ENCODE measurements around the gene ZC3H12A. TPM values are rescaled to one million over a fixed set of nuclear protein-coding genes. Genes with fewer than 3 reads are reported as not detected.
"Not testable (repeated sequence)": the region's sequence is repeated elsewhere in the genome, so short reads cannot be mapped to it uniquely, and the experiment has no call there.

The ZC3H12A gene
- total RNA-seq, 1 donor from 2014 or later: 18.1 TPM

DNA sequence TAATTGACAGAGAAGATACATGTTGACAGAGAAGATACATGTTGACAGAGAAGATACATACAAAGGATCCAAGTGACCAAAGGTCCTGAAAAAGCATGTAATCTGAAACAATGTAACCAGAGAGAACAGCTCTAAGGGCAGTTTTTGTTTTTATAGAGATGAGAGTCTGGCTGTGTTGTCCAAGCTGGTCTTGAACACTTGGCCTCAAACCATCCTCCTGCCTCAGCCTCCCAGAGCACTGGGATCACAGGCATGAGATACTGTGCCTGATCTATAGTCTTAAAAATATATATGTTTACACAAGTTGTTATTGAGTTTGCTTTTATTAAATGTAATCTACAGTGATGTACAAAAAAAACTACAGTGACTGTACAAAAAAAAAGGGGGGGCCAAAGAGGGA, 27.7 kb downstream of the ZC3H12A start:
- DNase-seq: no peak

DNA sequence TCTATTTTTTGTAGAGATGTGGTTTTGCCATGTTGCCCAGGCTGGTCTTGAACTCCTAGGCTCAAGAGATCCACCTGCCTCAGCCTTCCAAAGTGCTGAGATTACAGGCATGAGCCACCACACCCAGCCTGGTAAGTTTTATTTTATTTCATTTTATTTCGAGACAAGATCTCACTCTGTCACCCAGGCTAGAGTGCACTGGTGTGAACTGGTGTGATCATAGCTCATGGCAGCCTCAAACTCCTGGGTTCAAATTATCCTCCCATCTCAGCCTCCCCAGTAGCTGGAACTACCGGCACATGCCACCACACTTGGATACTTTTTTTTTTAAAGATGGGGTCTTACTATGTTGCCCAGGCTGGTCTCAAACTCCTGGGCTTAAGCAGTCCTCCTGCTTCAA, 28.4 kb downstream of the ZC3H12A start:
- not testable (repeated sequence) for DNase-seq

DNA sequence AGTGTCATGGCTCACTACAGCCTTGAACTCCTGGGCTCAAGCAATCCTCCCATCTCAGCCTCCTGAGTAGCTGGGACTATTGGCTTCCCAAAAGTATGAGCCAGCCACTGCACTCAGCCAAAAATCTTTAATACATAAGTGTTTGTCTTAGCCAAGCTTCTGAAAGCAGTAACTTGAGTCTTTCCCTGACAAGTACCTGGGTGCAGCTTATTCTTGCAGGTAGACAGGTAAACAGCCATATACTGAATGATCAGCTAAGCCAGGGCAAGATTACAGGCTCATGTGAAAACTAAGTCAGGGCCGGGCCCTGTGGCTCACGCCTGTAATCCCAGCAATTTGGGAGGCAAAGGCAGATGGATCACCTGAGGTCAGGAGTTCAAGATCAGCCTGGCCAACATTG, 32.4 kb downstream of the ZC3H12A start:
- no peak for DNase-seq

DNA sequence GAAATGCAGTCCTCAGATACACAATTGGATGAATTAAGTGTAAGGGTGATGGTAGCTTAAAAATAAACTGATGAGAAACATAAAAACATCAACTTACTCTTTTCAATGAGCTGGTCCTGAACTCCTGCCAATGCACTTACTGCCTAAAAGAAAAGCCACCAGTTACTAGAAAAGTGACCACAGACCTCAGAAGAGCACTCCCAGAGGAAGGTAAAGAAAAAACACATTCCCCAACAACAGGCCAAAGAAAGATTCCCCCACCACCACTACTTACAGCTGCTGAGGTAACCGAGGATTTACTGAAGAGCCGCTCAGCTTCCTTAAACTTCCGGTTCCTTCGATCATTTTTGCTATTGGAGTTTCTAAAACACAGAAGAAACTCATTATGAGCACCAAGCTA, 34.8 kb downstream of the ZC3H12A start:
- no peak for DNase-seq

DNA sequence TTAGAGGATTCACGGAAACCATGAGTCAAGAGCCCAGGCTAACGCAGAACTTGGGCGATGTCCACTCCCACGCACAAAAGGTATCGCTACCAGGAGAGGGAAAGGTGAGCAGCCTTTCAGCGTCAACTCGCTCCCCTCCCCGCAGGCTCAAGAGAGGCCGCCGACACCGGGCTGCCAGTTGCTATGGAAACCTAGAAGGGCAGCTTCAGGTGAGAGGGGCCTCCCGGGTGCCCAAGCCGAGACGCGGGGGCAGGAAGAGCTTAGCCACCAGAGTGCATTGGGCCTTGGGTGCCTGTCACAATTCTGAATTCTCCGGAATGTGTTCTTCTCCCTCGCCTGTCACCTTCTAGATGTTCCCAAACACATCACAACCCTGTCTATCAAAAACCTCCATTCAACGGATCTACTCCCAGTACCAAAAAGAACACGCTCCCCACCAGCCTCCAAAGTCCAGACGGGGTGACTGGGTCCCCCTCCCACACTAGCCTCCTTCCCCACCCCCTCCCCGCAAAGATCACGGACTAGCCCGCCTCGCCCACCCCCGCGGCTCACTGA, 39.5 kb downstream of the ZC3H12A start:
- DNase-seq: no peak

DNA sequence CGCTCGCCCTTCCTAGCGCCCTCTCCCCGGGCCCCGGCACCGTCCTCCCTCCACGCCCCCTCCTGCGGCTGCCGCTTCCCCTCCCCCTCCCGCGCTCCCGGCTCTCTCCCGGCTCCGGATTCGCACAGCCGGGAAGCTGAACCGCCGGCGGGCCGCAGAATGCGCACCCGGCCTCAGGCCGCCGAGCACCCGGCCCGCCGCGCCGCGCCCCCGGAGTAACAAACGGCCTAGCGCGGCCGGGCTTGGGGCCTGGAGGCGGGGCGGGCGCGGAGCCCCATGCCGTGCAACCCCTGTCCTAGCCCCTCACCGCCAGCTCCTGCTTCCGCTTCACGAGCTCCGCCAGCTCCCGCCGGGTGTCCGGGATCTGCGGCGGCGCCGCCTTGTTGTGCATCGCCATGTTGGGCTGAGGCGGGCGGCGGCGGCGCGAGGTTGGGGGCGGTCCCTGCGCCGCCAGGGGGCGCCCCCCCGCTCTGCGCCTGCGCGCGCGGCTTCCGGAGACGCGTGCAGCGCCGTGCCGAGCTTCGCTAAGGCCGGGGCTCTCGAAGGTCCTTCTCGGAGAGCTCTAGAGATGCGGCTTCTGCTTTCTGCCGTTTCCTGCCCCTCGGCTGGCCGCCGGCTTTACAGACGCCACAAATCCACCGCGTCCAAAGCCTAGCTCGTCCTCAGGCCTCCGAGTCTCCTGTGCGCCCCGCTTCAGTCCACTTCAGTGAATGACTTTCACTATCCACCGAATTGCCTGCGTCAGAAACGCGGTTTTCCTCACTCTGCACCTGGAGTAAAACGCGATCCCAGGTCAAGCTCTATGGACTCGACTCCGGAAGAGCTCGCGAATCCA, 40.2 kb downstream of the ZC3H12A start, which contains the start of gene MEAF6:
Gene MEAF6, minus strand, starts transcription at position 417 of the 835 bp plus-strand sequence. Its CDS starts 20 bp downstream, at position 397.
- peak; percentile 49 for DNase-seq

DNA sequence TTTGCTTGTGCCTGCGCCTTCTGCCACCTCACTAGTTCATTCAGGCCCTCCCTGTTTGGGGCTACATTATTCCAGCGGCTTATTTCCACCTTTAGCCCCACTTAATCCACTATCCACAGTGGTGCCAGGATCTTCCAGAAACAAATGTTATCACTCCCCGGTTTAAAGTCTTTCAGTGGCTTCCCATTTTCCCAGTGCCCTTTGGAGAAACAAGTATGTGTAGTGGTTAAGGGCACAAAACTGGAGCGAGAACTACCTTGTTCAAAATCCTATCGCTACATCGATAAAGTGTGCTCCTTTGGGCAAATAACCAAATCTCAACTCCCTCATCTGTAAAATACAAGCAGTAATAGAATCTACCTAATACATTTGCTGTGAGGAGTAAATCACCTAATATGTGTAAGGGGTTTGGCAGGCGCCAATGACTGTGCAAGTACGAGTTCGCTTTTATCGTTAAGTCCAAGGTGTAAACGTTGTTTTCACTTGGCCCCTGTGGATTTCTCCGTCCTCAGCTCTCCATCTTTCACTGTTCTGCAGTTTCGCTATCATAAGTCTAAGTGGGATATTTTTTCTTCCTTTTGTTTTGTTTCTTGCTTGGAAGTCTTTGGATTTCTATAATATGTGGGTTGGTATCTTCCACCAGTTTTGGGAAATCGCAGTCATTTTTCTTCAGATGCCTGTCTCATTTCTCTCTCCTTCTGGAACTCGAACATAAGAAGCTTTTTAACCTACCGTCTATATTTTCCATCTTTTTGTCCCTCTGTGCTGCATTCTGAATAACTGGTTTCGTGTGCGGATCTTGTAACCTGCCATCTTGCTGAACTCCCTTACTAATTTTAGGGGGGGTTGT, 41.0 kb downstream of the ZC3H12A start:
- DNase-seq: no peak

DNA sequence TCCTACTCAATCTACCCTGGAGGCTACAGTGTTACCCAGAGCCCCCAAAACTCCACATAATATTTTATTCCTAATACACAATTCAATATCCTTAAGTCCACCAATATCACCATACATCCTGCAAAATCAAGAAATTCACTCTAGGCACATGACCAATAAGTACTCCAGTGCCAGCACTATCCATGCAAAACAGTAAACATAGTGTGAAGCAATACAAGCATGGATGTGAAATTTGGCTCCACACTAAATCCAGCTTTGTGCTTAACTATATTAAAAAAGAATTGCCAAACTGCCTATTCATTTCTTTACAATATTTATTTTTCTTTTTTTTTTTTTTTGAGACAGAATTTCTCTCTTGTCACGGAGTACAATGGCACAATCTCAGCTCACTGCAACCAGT, 43.2 kb downstream of the ZC3H12A start:
- DNase-seq: no peak

DNA sequence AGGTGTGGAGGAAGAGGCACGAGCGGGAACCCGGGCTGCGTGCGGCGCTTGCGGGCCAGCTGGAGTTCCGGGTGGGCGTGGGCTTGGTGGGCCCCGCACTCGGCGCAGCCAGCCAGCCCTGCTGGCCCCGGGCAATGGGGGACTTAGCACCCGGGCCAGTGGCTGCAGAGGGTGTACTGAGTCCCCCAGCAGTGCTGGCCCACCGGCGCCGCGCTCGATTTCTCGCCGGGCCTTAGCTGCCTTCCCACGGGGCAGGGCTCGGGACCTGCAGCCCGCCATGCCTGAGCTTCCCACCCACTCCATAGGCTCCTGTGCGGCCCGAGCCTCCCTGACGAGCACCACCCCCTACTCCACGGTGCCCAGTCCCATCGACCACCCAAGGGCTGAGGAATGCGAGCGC, 43.9 kb downstream of the ZC3H12A start:
- not testable (repeated sequence) for DNase-seq

DNA sequence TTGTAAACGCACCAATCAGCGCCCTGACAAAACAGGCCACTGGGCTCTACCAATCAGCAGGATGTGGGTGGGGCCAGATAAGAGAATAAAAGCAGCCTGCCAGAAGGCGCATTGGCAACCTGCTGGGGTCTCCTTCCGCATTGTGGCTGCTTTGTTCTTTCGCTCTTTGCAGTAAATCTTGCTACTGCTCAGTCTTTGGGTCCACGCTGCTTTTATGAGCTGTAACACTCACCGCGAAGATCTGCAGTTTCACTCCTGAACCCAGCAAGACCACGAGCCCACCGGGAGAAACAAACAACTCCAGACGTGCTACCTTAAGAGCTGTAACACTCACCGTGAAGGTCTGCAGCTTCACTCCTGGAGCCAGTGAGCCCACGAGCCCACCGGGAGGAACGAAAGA, 44.5 kb downstream of the ZC3H12A start:
- not testable (repeated sequence) for DNase-seq

DNA sequence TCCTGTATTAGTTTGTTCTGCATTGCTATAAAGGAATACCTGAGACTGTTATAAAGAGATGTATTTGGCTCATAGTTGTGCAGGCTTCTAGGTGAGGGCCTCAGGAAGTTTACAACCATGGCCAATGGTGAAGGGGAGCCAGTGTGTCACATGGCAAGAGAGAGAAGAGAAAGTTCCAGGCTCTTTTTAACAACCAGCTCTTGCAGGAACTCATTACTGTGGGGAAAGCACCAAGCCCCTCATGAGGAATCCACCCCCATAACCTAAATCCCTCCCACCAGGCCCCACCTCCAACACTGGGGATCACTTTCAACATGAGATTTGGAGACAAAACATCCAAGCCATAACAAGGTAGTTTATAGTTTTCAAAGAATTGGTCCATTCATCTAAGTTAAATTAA, 45.2 kb downstream of the ZC3H12A start:
- DNase-seq: no peak

DNA sequence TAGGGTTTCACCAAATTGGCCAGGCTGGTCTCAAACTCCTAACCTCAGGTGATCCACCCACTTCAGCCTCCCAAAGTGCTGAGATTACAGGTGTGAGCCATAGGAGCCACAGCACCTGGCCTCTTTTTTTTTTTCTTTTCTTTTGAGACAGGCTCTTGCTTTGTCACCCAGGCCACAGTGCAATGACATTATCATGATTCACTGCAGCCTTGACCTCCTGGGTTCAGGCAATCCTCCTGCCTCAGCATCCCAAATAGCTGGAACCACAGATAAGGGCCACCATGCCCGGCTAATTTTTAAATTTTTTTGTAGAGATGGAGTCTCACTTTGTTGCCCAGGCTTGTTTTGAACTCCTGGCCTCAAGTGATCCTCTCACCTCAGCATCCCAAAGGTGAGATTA, 55.5 kb downstream of the ZC3H12A start:
- not testable (repeated sequence) for DNase-seq

DNA sequence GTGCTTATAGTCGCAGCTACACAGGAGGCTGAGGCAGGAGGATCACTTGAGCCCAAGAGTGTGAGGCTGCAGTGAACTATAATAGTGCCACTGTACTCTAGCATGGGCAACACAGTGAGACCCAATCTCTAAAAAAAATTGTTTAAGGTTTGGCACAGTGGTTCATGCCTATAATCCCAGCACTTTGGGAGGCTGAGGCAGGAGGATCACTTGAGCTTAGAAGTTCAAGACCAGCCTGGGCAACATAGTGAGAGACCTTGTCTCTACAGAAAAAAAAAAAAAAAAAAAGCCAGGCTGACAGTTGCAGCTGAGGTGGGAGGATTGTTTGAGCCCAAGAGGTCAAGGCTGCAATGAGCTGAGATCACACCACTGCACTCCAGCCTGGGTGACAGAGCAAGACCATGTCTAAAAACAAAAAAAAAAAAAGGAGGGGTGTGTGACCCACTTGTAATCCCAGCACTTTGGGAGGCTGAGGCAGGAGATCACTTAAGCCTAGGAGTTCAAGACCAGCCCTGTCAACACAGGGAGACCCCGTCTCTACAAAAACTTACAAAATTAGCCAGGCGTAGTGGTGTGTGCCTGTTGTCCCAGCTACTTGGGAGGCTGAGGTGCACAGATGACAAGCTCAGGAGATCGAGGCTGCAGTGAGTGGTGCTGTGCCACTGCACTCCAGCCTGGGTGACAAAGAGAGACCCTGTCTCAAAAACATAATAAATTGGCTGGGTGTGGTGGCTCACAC, 58.2 kb downstream of the ZC3H12A start:
- not testable (repeated sequence) for DNase-seq

DNA sequence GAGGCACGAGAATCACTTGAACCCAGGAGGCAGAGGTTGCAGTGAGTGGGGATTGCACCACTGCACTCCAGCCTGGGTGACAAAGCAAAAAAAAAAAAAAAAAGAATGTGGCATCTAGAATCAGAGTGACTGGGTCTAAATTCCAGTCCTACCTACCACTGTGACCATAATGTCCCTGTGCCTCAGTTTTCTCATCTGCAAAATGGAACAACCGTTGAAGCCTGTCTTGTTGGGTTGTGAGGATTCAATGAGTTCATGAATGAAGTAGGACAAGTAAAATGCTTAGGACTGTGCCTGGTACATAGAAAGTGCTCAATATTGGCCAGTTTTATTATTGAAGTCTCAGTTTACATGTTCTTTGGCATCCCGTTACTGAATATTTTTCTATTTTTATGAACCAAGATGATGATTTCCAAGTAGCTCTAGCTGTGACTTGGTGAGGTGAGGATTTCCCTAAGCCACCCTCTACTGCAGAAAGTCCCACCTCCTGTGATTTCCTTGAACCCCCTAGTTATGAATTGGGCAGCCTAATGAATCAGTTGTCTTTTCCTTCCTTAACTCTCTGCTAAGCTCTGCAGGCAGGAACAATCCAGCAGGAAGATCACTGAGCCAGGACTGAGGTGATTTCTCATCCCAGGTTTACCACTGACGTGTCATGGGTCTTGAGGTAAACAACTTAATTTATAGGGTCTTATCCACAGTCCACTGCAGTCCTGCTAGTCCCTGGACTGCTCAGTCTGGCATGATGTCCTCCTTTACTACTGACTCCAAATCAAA, 59.1 kb downstream of the ZC3H12A start:
- DNase-seq: no peak

Small RNA genes within 50 kb of the gene (small RNA-seq; reads per million reads assigned to genes)
- gene MIR5581 (ENCODE audit: low replicate concordance): 0.09 reads per million

Other genes with a start within 250 kb of the ZC3H12A start
- gene MEAF6, start 40.2 kb downstream of the ZC3H12A start, total RNA-seq: 44.2 TPM
- 11.7 TPM for gene SNIP1, start 79.7 kb downstream of the ZC3H12A start, total RNA-seq
- gene DNALI1, start 82.4 kb downstream of the ZC3H12A start, total RNA-seq: 1.1 TPM
- gene GNL2, start 121.4 kb downstream of the ZC3H12A start, total RNA-seq: 70.7 TPM
- 10.4 TPM for gene RSPO1, start 160.3 kb downstream of the ZC3H12A start, total RNA-seq
- 3.3 TPM for gene CDCA8, start 217.9 kb downstream of the ZC3H12A start, total RNA-seq

Measured in skin of body (tissue), 3 donors.